Measurements from ENCODE around the gene SYNPR.

The SYNPR gene

GRCh38 chr3:63655519-63655918 lies 377.4 kb downstream of the SYNPR start:
- Histone ChIP-seq H3K36me3 (ENCODE audit: control insufficient read depth, insufficient read depth, low read length) (no peaks in the 10 kb centered on the region), H3K4me1 (ENCODE audit: control insufficient read depth, insufficient read depth, low read length) (no peaks in the 10 kb centered on the region), H3K27ac (ENCODE audit: insufficient read depth, low read depth, low read length, poor library complexity, severe bottlenecking) (no peak overlapping the region)

GRCh38 chr3:63656786-63657185 lies 378.7 kb downstream of the SYNPR start:
- Histone ChIP-seq H3K9me3 (ENCODE audit: control insufficient read depth, low read length) (no peaks in the 10 kb centered on the region), H3K27ac (ENCODE audit: insufficient read depth, low read depth, low read length, poor library complexity, severe bottlenecking) (no peak overlapping the region), H3K4me1 (ENCODE audit: control insufficient read depth, insufficient read depth, low read length) (no peaks in the 10 kb centered on the region), H3K27me3 (ENCODE audit: control insufficient read depth, insufficient read depth, low read length, poor library complexity, severe bottlenecking) (no peaks in the 10 kb centered on the region), H3K4me3 (ENCODE audit: insufficient read depth, low read depth, low read length) (no peak overlapping the region), H3K36me3 (ENCODE audit: control insufficient read depth, insufficient read depth, low read length) (no peaks in the 10 kb centered on the region)
- WGBS, 2 experiments, result 90 to 95% methylated on average over 6 of the region's 6 CpGs

More at GRCh38 chr3:63655519-63655918, 377.4 kb downstream of the SYNPR start:
- H3K4me3 ChIP-seq (ENCODE audit: insufficient read depth, low read depth, low read length), result no peak overlapping the region
- H3K27me3 ChIP-seq (ENCODE audit: control insufficient read depth, insufficient read depth, low read length, poor library complexity, severe bottlenecking), result no peaks in the 10 kb centered on the region
- WGBS, 2 experiments, result 82 to 86% methylated on average over 4 of the region's 4 CpGs
- H3K9me3 ChIP-seq (ENCODE audit: control insufficient read depth, low read length), result no peaks in the 10 kb centered on the region

DNA sequence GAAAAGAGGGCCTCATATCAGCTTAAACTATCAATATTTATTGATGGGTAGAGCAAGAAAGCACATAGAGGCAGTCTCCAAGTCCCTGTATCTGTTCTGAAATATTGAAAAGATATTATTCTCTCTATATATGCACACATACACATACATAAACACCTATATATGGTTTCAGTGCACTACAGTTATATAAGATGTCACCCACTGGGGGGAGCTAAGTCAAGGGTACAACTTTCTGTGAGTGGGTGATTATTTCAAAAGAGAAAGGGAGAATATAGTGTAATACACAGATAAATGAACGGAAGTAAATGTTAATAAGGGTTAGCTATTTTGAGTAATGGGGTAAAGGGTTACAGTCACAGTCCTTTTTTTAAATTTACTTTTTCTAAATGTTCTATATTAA lies 383.1 kb downstream of the SYNPR start:
- H3K36me3 ChIP-seq (ENCODE audit: control insufficient read depth, insufficient read depth, low read length), result no peaks in the 10 kb centered on the region
- no peaks in the 10 kb centered on the region for H3K4me1 ChIP-seq (ENCODE audit: control insufficient read depth, insufficient read depth, low read length)
- no peaks in the 10 kb centered on the region for H3K27me3 ChIP-seq (ENCODE audit: control insufficient read depth, insufficient read depth, low read length, poor library complexity, severe bottlenecking)
- no peak overlapping the region for H3K4me3 ChIP-seq (ENCODE audit: insufficient read depth, low read depth, low read length)
- 96 to 100% methylated on average over 1 of the region's 1 CpG for WGBS, 2 experiments
- no peak overlapping the region for H3K27ac ChIP-seq (ENCODE audit: insufficient read depth, low read depth, low read length, poor library complexity, severe bottlenecking)
- H3K9me3 ChIP-seq (ENCODE audit: control insufficient read depth, low read length), result no peaks in the 10 kb centered on the region

GRCh38 chr3:63662011-63662410 lies 383.9 kb downstream of the SYNPR start:
- Histone ChIP-seq H3K4me1 (ENCODE audit: control insufficient read depth, insufficient read depth, low read length) (no peaks in the 10 kb centered on the region), H3K9me3 (ENCODE audit: control insufficient read depth, low read length) (no peaks in the 10 kb centered on the region), H3K27ac (ENCODE audit: insufficient read depth, low read depth, low read length, poor library complexity, severe bottlenecking) (no peak overlapping the region), H3K36me3 (ENCODE audit: control insufficient read depth, insufficient read depth, low read length) (no peaks in the 10 kb centered on the region), H3K4me3 (ENCODE audit: insufficient read depth, low read depth, low read length) (no peak overlapping the region), H3K27me3 (ENCODE audit: control insufficient read depth, insufficient read depth, low read length, poor library complexity, severe bottlenecking) (no peaks in the 10 kb centered on the region)
- 63 to 70% methylated on average over 4 of the region's 4 CpGs for WGBS, 2 experiments

GRCh38 chr3:63662500-63662899 lies 384.4 kb downstream of the SYNPR start:
- H3K4me3 ChIP-seq (ENCODE audit: insufficient read depth, low read depth, low read length), result no peak overlapping the region
- H3K27ac ChIP-seq (ENCODE audit: insufficient read depth, low read depth, low read length, poor library complexity, severe bottlenecking), result no peak overlapping the region
- H3K9me3 ChIP-seq (ENCODE audit: control insufficient read depth, low read length), result no peaks in the 10 kb centered on the region
- H3K36me3 ChIP-seq (ENCODE audit: control insufficient read depth, insufficient read depth, low read length), result no peaks in the 10 kb centered on the region
- no peaks in the 10 kb centered on the region for H3K4me1 ChIP-seq (ENCODE audit: control insufficient read depth, insufficient read depth, low read length)
- no peaks in the 10 kb centered on the region for H3K27me3 ChIP-seq (ENCODE audit: control insufficient read depth, insufficient read depth, low read length, poor library complexity, severe bottlenecking)
